ENCODE data around the gene GPBP1L1.
"Not testable (repeated sequence)": the region's sequence is repeated elsewhere in the genome, so short reads cannot be mapped to it uniquely, and the experiment has no call there.

GPBP1L1 gene

GRCh38 chr1:45679123-45679522 lies 7.2 kb downstream of the GPBP1L1 start:
- no peak for DNase-seq (ENCODE audit: low read depth, low spot score)
- H3K27me3 ChIP-seq (ENCODE audit: insufficient read depth, insufficient read length), result no peaks in the 10 kb centered on the region
- H3K4me3 ChIP-seq (ENCODE audit: insufficient read length, low read depth), result no peak overlapping the region
- H3K9ac ChIP-seq (ENCODE audit: insufficient read length, low read depth), result no peak overlapping the region
- no peak for TF ChIP-seq YY1 (IDR thresholded peaks at IDR 0.05; ENCODE audit: insufficient read depth, insufficient read length)
- TF ChIP-seq SUZ12 (IDR thresholded peaks at IDR 0.05; ENCODE audit: extremely low read depth, insufficient read depth, insufficient read length), result no peak
- TF ChIP-seq ZNF274 (IDR thresholded peaks at IDR 0.05; ENCODE audit: low read depth, low read length), result no peak
- H3K4me1 ChIP-seq (ENCODE audit: insufficient read depth, insufficient read length), result no peaks in the 10 kb centered on the region
- H3K9me3 ChIP-seq (ENCODE audit: insufficient read depth, low read length), result no peaks in the 10 kb centered on the region
- peaks cover 7% of the 10 kb centered on the region for H3K36me3 ChIP-seq (ENCODE audit: insufficient read depth, insufficient read length, low read length)

- no peak overlapping the region for H3K4me3 ChIP-seq (ENCODE audit: insufficient read length, low read depth)
- DNase-seq (ENCODE audit: low read depth, low spot score), result no peak
- H3K9ac ChIP-seq (ENCODE audit: insufficient read length, low read depth), result no peak overlapping the region
- no peaks in the 10 kb centered on the region for H3K4me1 ChIP-seq (ENCODE audit: insufficient read depth, insufficient read length)
- H3K9me3 ChIP-seq (ENCODE audit: insufficient read depth, low read length), result no peaks in the 10 kb centered on the region
- H3K36me3 ChIP-seq (ENCODE audit: insufficient read depth, insufficient read length, low read length), result peaks cover 10% of the 10 kb centered on the region
- TF ChIP-seq YY1 (IDR thresholded peaks at IDR 0.05; ENCODE audit: insufficient read depth, insufficient read length) (no peak), SUZ12 (IDR thresholded peaks at IDR 0.05; ENCODE audit: extremely low read depth, insufficient read depth, insufficient read length) (no peak), ZNF274 (IDR thresholded peaks at IDR 0.05; ENCODE audit: low read depth, low read length) (no peak)
- H3K27me3 ChIP-seq (ENCODE audit: insufficient read depth, insufficient read length), result no peaks in the 10 kb centered on the region
Observed at GRCh38 chr1:45678489-45678888, 7.8 kb downstream of the GPBP1L1 start.

GRCh38 chr1:45677751-45678245 lies 8.5 kb downstream of the GPBP1L1 start:
- H3K36me3 ChIP-seq (ENCODE audit: insufficient read depth, insufficient read length, low read length), result peaks cover 10% of the 10 kb centered on the region
- DNase-seq (ENCODE audit: low read depth, low spot score), result no peak
- H3K4me3 ChIP-seq (ENCODE audit: insufficient read length, low read depth), result no peak overlapping the region
- H3K9ac ChIP-seq (ENCODE audit: insufficient read length, low read depth), result no peak overlapping the region
- no peaks in the 10 kb centered on the region for H3K27me3 ChIP-seq (ENCODE audit: insufficient read depth, insufficient read length)
- H3K9me3 ChIP-seq (ENCODE audit: insufficient read depth, low read length), result no peaks in the 10 kb centered on the region
- no peaks in the 10 kb centered on the region for H3K4me1 ChIP-seq (ENCODE audit: insufficient read depth, insufficient read length)
- TF ChIP-seq ZNF274 (IDR thresholded peaks at IDR 0.05; ENCODE audit: low read depth, low read length) (no peak), SUZ12 (IDR thresholded peaks at IDR 0.05; ENCODE audit: extremely low read depth, insufficient read depth, insufficient read length) (no peak), YY1 (IDR thresholded peaks at IDR 0.05; ENCODE audit: insufficient read depth, insufficient read length) (no peak)

- H3K36me3 ChIP-seq (ENCODE audit: insufficient read depth, insufficient read length, low read length), result peaks cover 10% of the 10 kb centered on the region
- H3K9ac ChIP-seq (ENCODE audit: insufficient read length, low read depth); H3K9me3 ChIP-seq (ENCODE audit: insufficient read depth, low read length); H3K4me1 ChIP-seq (ENCODE audit: insufficient read depth, insufficient read length); DNase-seq (ENCODE audit: low read depth, low spot score); H3K27me3 ChIP-seq (ENCODE audit: insufficient read depth, insufficient read length); H3K4me3 ChIP-seq (ENCODE audit: insufficient read length, low read depth): not testable (repeated sequence)
Observed at GRCh38 chr1:45676553-45676952, 9.8 kb downstream of the GPBP1L1 start.

GRCh38 chr1:45674478-45674877 lies 11.9 kb downstream of the GPBP1L1 start:
- no peak for TF ChIP-seq YY1 (IDR thresholded peaks at IDR 0.05; ENCODE audit: insufficient read depth, insufficient read length)
- TF ChIP-seq SUZ12 (IDR thresholded peaks at IDR 0.05; ENCODE audit: extremely low read depth, insufficient read depth, insufficient read length), result no peak
- no peak for TF ChIP-seq ZNF274 (IDR thresholded peaks at IDR 0.05; ENCODE audit: low read depth, low read length)

GRCh38 chr1:45673956-45674355 lies 12.4 kb downstream of the GPBP1L1 start:
- no peaks in the 10 kb centered on the region for H3K4me1 ChIP-seq (ENCODE audit: insufficient read depth, insufficient read length)
- TF ChIP-seq YY1 (IDR thresholded peaks at IDR 0.05; ENCODE audit: insufficient read depth, insufficient read length), result no peak
- no peak for TF ChIP-seq SUZ12 (IDR thresholded peaks at IDR 0.05; ENCODE audit: extremely low read depth, insufficient read depth, insufficient read length)
- TF ChIP-seq ZNF274 (IDR thresholded peaks at IDR 0.05; ENCODE audit: low read depth, low read length), result no peak

More at GRCh38 chr1:45674478-45674877, 11.9 kb downstream of the GPBP1L1 start:
- H3K36me3 ChIP-seq (ENCODE audit: insufficient read depth, insufficient read length, low read length), result peaks cover 10% of the 10 kb centered on the region
- no peaks in the 10 kb centered on the region for H3K4me1 ChIP-seq (ENCODE audit: insufficient read depth, insufficient read length)
- H3K27me3 ChIP-seq (ENCODE audit: insufficient read depth, insufficient read length), result no peaks in the 10 kb centered on the region
- no peak overlapping the region for H3K4me3 ChIP-seq (ENCODE audit: insufficient read length, low read depth)
- no peak overlapping the region for H3K9ac ChIP-seq (ENCODE audit: insufficient read length, low read depth)
- no peak for DNase-seq (ENCODE audit: low read depth, low spot score)
- H3K9me3 ChIP-seq (ENCODE audit: insufficient read depth, low read length), result no peaks in the 10 kb centered on the region

GRCh38 chr1:45669859-45670655 lies 16.3 kb downstream of the GPBP1L1 start:
- no peak for DNase-seq (ENCODE audit: low read depth, low spot score)

More at GRCh38 chr1:45673956-45674355, 12.4 kb downstream of the GPBP1L1 start:
- DNase-seq (ENCODE audit: low read depth, low spot score), result no peak
- no peaks in the 10 kb centered on the region for H3K27me3 ChIP-seq (ENCODE audit: insufficient read depth, insufficient read length)
- no peaks in the 10 kb centered on the region for H3K9me3 ChIP-seq (ENCODE audit: insufficient read depth, low read length)
- peaks cover 10% of the 10 kb centered on the region for H3K36me3 ChIP-seq (ENCODE audit: insufficient read depth, insufficient read length, low read length)
- H3K9ac ChIP-seq (ENCODE audit: insufficient read length, low read depth), result no peak overlapping the region
- no peak overlapping the region for H3K4me3 ChIP-seq (ENCODE audit: insufficient read length, low read depth)

More at GRCh38 chr1:45669859-45670655, 16.3 kb downstream of the GPBP1L1 start:
- TF ChIP-seq ZNF274 (IDR thresholded peaks at IDR 0.05; ENCODE audit: low read depth, low read length), result no peak
- TF ChIP-seq YY1 (IDR thresholded peaks at IDR 0.05; ENCODE audit: insufficient read depth, insufficient read length), result no peak
- no peak for TF ChIP-seq SUZ12 (IDR thresholded peaks at IDR 0.05; ENCODE audit: extremely low read depth, insufficient read depth, insufficient read length)
- H3K36me3 ChIP-seq (ENCODE audit: insufficient read depth, insufficient read length, low read length), result peaks cover 10% of the 10 kb centered on the region
- no peaks in the 10 kb centered on the region for H3K27me3 ChIP-seq (ENCODE audit: insufficient read depth, insufficient read length)
- H3K4me3 ChIP-seq (ENCODE audit: insufficient read length, low read depth), result no peak overlapping the region
- no peaks in the 10 kb centered on the region for H3K4me1 ChIP-seq (ENCODE audit: insufficient read depth, insufficient read length)
- H3K9ac ChIP-seq (ENCODE audit: insufficient read length, low read depth), result no peak overlapping the region
- no peaks in the 10 kb centered on the region for H3K9me3 ChIP-seq (ENCODE audit: insufficient read depth, low read length)
